PFSK-1 (cell line): ENCODE measurements around the gene ADARB1.

Experiments used
- FOXP2 ChIP-seq: optimal IDR thresholded peaks from 2 replicates; pipeline ENCODE3; 2011; ENCODE audit warnings: borderline replicate concordance, control low read depth, inconsistent platforms; ENCODE audit not compliant: insufficient read depth; ENCODE audit errors: extremely low read length, extremely low read depth
- POLR2AphosphoS5 ChIP-seq: IDR thresholded peaks from 2 replicates; pipeline ENCODE4 v1.6.1; 2012; ENCODE audit warnings: low read depth, mild to moderate bottlenecking, control low read depth, low read length, moderate library complexity
- REST ChIP-seq, 2 experiments: IDR thresholded peaks; 2 replicates each; pipeline versions ENCODE4 v1.6.1 to v1.8.0; 2011 to 2012; ENCODE audit warnings: low read depth in 2 of 2, low read length in 2 of 2, control low read depth in 1 of 2, inconsistent platforms in 1 of 2, mild to moderate bottlenecking in 1 of 2, moderate library complexity in 1 of 2; ENCODE audit not compliant: insufficient read depth in 1 of 2
- SIN3A ChIP-seq: IDR thresholded peaks from 2 replicates; pipeline ENCODE4 v1.6.1; 2012; ENCODE audit warnings: mild to moderate bottlenecking, low read length, moderate library complexity, borderline replicate concordance; ENCODE audit not compliant: insufficient read depth
- TAF1 ChIP-seq: IDR thresholded peaks from 2 replicates; pipeline ENCODE4 v1.6.1; 2012; ENCODE audit warnings: low read length, control low read depth, borderline replicate concordance; ENCODE audit not compliant: insufficient read depth

The ADARB1 gene

GRCh38 chr21:45224189-45224938 is 150.0 kb downstream of the ADARB1 start:
- TF ChIP-seq REST (IDR thresholded peaks at IDR 0.05; ENCODE audit: insufficient read depth in 1 of 2, low read depth in 2 of 2, low read length in 2 of 2): no peak
- no peak for TF ChIP-seq POLR2AphosphoS5
- TF ChIP-seq SIN3A: no peak
- no peak for TF ChIP-seq FOXP2

GRCh38 chr21:45225041-45225740 is 150.8 kb downstream of the ADARB1 start:
- no peak for TF ChIP-seq SIN3A
- no peak for TF ChIP-seq FOXP2
- no peak for TF ChIP-seq TAF1
- no peak for TF ChIP-seq POLR2AphosphoS5
- TF ChIP-seq REST (IDR thresholded peaks at IDR 0.05; ENCODE audit: insufficient read depth in 1 of 2, low read depth in 2 of 2, low read length in 2 of 2): no peak

GRCh38 chr21:45225741-45226327 is 151.5 kb downstream of the ADARB1 start:
- TF ChIP-seq REST (IDR thresholded peaks at IDR 0.05; ENCODE audit: insufficient read depth in 1 of 2, low read depth in 2 of 2, low read length in 2 of 2): no peak
- TF ChIP-seq FOXP2: no peak
- no peak for TF ChIP-seq POLR2AphosphoS5
- TF ChIP-seq TAF1: no peak
- TF ChIP-seq SIN3A: no peak

GRCh38 chr21:45226540-45227326 is 152.4 kb downstream of the ADARB1 start:
- TF ChIP-seq FOXP2: no peak
- no peak for TF ChIP-seq TAF1
- no peak for TF ChIP-seq SIN3A
- TF ChIP-seq REST (IDR thresholded peaks at IDR 0.05; ENCODE audit: insufficient read depth in 1 of 2, low read depth in 2 of 2, low read length in 2 of 2): no peak
- no peak for TF ChIP-seq POLR2AphosphoS5
